H1 (cell line): ENCODE data around the gene CCNC. TPM values are rescaled to one million over a fixed set of nuclear protein-coding genes. Genes with fewer than 3 reads are reported as not detected.
A peak's percentile ranks its signal among the peaks of the same experiment; 100 is the strongest.

Experiments used
- CTCF ChIA-PET: fragments of 300-600 bp; sonication (Branson Sonifier 250); formaldehyde crosslinking; loops from one replicate; lab custom pipeline; 2021; ENCODE audit not compliant: partially characterized antibody; lab: Charles Lee
- POLR2A ChIA-PET: fragments of 300-600 bp; sonication (Branson Sonifier 250); formaldehyde crosslinking; loops from one replicate; lab custom pipeline; 2021; ENCODE audit warnings: inconsistent platforms; ENCODE audit not compliant: partially characterized antibody; lab: Charles Lee
- DNase-seq, 2 experiments: peaks; one replicate each; pipeline versions ENCODE4 v3.0.0 to v3.0.0-alpha.2; 2010 to 2022; ENCODE audit warnings: low spot score in 2 of 2, low read depth in 1 of 2, mixed read lengths in 1 of 2
- FAIRE-seq: peaks from 2 replicates; lab custom pipeline; 2011; peaks lifted over from hg19 to GRCh38; lab: Jason Lieb, UNC
- H2AFZ ChIP-seq: 2 replicates; pipeline ENCODE4 v1.8.1; 2012; ENCODE audit warnings: low read length, inconsistent platforms
- H2AK5ac ChIP-seq: 2 replicates; pipeline ENCODE4 v1.6.1; 2013; ENCODE audit warnings: low read depth, low read length
- H2BK120ac ChIP-seq: replicated peaks from 2 replicates; pipeline ENCODE3; 2013; ENCODE audit warnings: low read depth, low read length, inconsistent platforms
- H2BK12ac ChIP-seq: 2 replicates; pipeline ENCODE4 v1.6.1; 2013; ENCODE audit warnings: low read depth, low read length
- H2BK15ac ChIP-seq: 2 replicates; pipeline ENCODE4 v1.6.1; 2013; ENCODE audit warnings: low read length
- H2BK20ac ChIP-seq: 2 replicates; pipeline ENCODE4 v1.6.1; 2013; ENCODE audit warnings: low read length
- H2BK5ac ChIP-seq: 2 replicates; pipeline ENCODE4 v1.6.1; 2013; ENCODE audit warnings: low read depth, low read length
- H3K14ac ChIP-seq: 2 replicates; pipeline ENCODE4 v1.6.1; 2013; ENCODE audit warnings: inconsistent platforms; ENCODE audit not compliant: insufficient read length
- H3K18ac ChIP-seq: 2 replicates; pipeline ENCODE4 v1.6.1; 2013; ENCODE audit warnings: low read length; ENCODE audit errors: extremely low read depth
- H3K23ac ChIP-seq: 2 replicates; pipeline ENCODE4 v1.6.1; 2013; ENCODE audit warnings: inconsistent platforms; ENCODE audit not compliant: insufficient read length
- H3K23me2 ChIP-seq: 2 replicates; pipeline ENCODE4 v1.6.1; 2013; ENCODE audit warnings: low read depth, low read length
- H3K27ac ChIP-seq: 2 replicates; pipeline ENCODE4 v1.6.1; 2011; ENCODE audit warnings: low read depth, low read length, inconsistent platforms
- H3K27me3 ChIP-seq, 4 experiments: replicated peaks in 1 of 4; 1 replicate in 1 of 4; 2 replicates in 3 of 4; pipeline versions ENCODE4 v1.6.1 to v1.8.1; 2011 to 2013; ENCODE audit warnings: low read length in 3 of 4, mild to moderate bottlenecking in 3 of 4, inconsistent platforms in 2 of 4, mixed read lengths in 2 of 4, moderate library complexity in 1 of 4; ENCODE audit not compliant: control insufficient read depth in 3 of 4, insufficient read depth in 3 of 4; ENCODE audit errors: extremely low read depth in 1 of 4
- H3K36me3 ChIP-seq, 4 experiments: 2 replicates each; pipeline versions ENCODE4 v1.6.1 to v1.8.1; 2011 to 2013; ENCODE audit warnings: mild to moderate bottlenecking in 4 of 4, low read length in 3 of 4, moderate library complexity in 2 of 4, control low read depth in 1 of 4, inconsistent platforms in 1 of 4; ENCODE audit not compliant: insufficient read depth in 4 of 4, control insufficient read depth in 2 of 4
- H3K4ac ChIP-seq: replicated peaks from 2 replicates; pipeline ENCODE3; 2013; ENCODE audit warnings: low read length, low read depth, mixed read lengths, inconsistent platforms; ENCODE audit not compliant: insufficient read length
- H3K4me1 ChIP-seq, 4 experiments: replicated peaks in 1 of 4; 1 replicate in 1 of 4; 2 replicates in 3 of 4; pipeline versions ENCODE4 v1.6.1 to v1.8.1; 2011 to 2013; ENCODE audit warnings: low read length in 3 of 4, inconsistent platforms in 2 of 4, mixed read lengths in 1 of 4; ENCODE audit not compliant: insufficient read depth in 4 of 4, control insufficient read depth in 3 of 4
- H3K4me2 ChIP-seq, 2 experiments: 2 replicates each; pipeline versions ENCODE4 v1.6.1 to v1.8.1; 2011 to 2013; ENCODE audit warnings: low read depth in 2 of 2, low read length in 2 of 2, control low read depth in 1 of 2, inconsistent platforms in 1 of 2, mild to moderate bottlenecking in 1 of 2; ENCODE audit not compliant: insufficient read depth in 1 of 2
- H3K4me3 ChIP-seq, 4 experiments: fragments of 200-600, 300-600 bp in 1 of 4; sonication (generic), shearing (Covaris generic), sonication (Bioruptor Twin) in 1 of 4; 2 replicates each; pipeline versions ENCODE4 v1.5.1 to v1.8.1; 2011 to 2016; ENCODE audit warnings: low read length in 4 of 4, low read depth in 3 of 4, control low read depth in 2 of 4, inconsistent platforms in 2 of 4, mild to moderate bottlenecking in 2 of 4, mixed read lengths in 1 of 4, moderate library complexity in 1 of 4; ENCODE audit not compliant: insufficient read depth in 2 of 4; ENCODE audit errors: extremely low read depth in 1 of 4
- H3K56ac ChIP-seq: replicated peaks from 2 replicates; pipeline ENCODE3; 2013; ENCODE audit warnings: low read depth, mild to moderate bottlenecking, mixed read lengths, low read length, inconsistent platforms; ENCODE audit not compliant: insufficient read length
- H3K79me1 ChIP-seq: 2 replicates; pipeline ENCODE4 v1.6.1; 2013; ENCODE audit warnings: low read depth, low read length, control low read depth
- H3K79me2 ChIP-seq, 2 experiments: 2 replicates each; pipeline versions ENCODE4 v1.6.1 to v1.8.1; 2012 to 2013; ENCODE audit warnings: low read length in 2 of 2, mild to moderate bottlenecking in 2 of 2, inconsistent platforms in 1 of 2; ENCODE audit not compliant: insufficient read depth in 2 of 2, control insufficient read depth in 1 of 2
- H3K9ac ChIP-seq, 4 experiments: replicated peaks in 1 of 4; 1 replicate in 1 of 4; 2 replicates in 3 of 4; pipeline versions ENCODE4 v1.6.1 to v1.8.1; 2011 to 2013; ENCODE audit warnings: low read depth in 3 of 4, low read length in 3 of 4, control low read depth in 2 of 4, mild to moderate bottlenecking in 2 of 4, moderate library complexity in 2 of 4, inconsistent platforms in 1 of 4; ENCODE audit errors: extremely low read depth in 1 of 4
- H3K9me3 ChIP-seq, 2 experiments: 2 replicates each; pipeline versions ENCODE4 v1.6.1 to v1.8.1; 2012 to 2013; ENCODE audit warnings: mild to moderate bottlenecking in 2 of 2, moderate library complexity in 2 of 2, control low read depth in 1 of 2, inconsistent platforms in 1 of 2, low read depth in 1 of 2, low read length in 1 of 2, mixed read lengths in 1 of 2; ENCODE audit not compliant: insufficient read depth in 2 of 2
- H4K20me1 ChIP-seq, 2 experiments: replicated peaks in 1 of 2; 2 replicates each; pipeline versions ENCODE3 to v1.8.1; 2011 to 2013; ENCODE audit warnings: inconsistent platforms in 2 of 2, low read length in 2 of 2, mild to moderate bottlenecking in 1 of 2; ENCODE audit not compliant: insufficient read depth in 2 of 2, control insufficient read depth in 1 of 2
- H4K5ac ChIP-seq: 2 replicates; pipeline ENCODE4 v1.6.1; 2013; ENCODE audit warnings: low read length, low read depth, mixed read lengths, inconsistent platforms; ENCODE audit not compliant: insufficient read length
- H4K8ac ChIP-seq: 2 replicates; pipeline ENCODE4 v1.8.0; 2013; ENCODE audit warnings: mild to moderate bottlenecking, moderate library complexity, low read length, inconsistent platforms; ENCODE audit not compliant: insufficient read depth; ENCODE audit errors: extremely low read depth
- H4K91ac ChIP-seq: replicated peaks from 2 replicates; pipeline ENCODE3; 2013; ENCODE audit warnings: low read length, mixed read lengths, inconsistent platforms; ENCODE audit not compliant: insufficient read length
- CHD1 ChIP-seq: IDR thresholded peaks from 2 replicates; pipeline ENCODE4 v1.6.1; 2012; ENCODE audit warnings: low read depth, low read length, improper control_type of control experiment
- E2F6 ChIP-seq: IDR thresholded peaks from 2 replicates; pipeline ENCODE4 v1.6.1; 2012; ENCODE audit warnings: inconsistent platforms
- JUND ChIP-seq: IDR thresholded peaks from 2 replicates; pipeline ENCODE4 v1.6.1; 2011; ENCODE audit warnings: mild to moderate bottlenecking, improper control_type of control experiment, low read length
- KDM1A ChIP-seq: fragments of 200-600, 300-600 bp; sonication (generic); IDR thresholded peaks from 2 replicates; pipeline ENCODE4 v1.7.1; 2016; ENCODE audit warnings: mild to moderate bottlenecking, low read length, borderline replicate concordance
- KDM5A ChIP-seq: fragments of 200-600 bp; IDR thresholded peaks from 2 replicates; pipeline ENCODE4 v1.7.1; 2012; ENCODE audit warnings: mild to moderate bottlenecking, low read length, inconsistent platforms, mixed read lengths
- NANOG ChIP-seq: IDR thresholded peaks from 2 replicates; pipeline ENCODE4 v1.6.1; 2011; ENCODE audit warnings: low read length, low read depth, mild to moderate bottlenecking, inconsistent platforms; ENCODE audit not compliant: insufficient read depth, poor library complexity, severe bottlenecking
- POLR2AphosphoS5 ChIP-seq: IDR thresholded peaks from 2 replicates; pipeline ENCODE4 v1.6.1; 2011; ENCODE audit warnings: low read depth, low read length
- RFX5 ChIP-seq: IDR thresholded peaks from 2 replicates; pipeline ENCODE4 v1.6.1; 2011; ENCODE audit warnings: low read depth, low read length, improper control_type of control experiment, borderline replicate concordance
- SP1 ChIP-seq: IDR thresholded peaks from 2 replicates; pipeline ENCODE4 v1.6.1; 2011; ENCODE audit warnings: low read depth, low read length
- TCF12 ChIP-seq: IDR thresholded peaks from 2 replicates; pipeline ENCODE4 v1.6.1; 2011; ENCODE audit warnings: low read depth, mild to moderate bottlenecking, low read length
- ZNF274 ChIP-seq: IDR thresholded peaks from 2 replicates; pipeline ENCODE4 v1.7.0; 2012; ENCODE audit warnings: low read length, borderline replicate concordance; ENCODE audit errors: extremely low read depth
- WGBS, 2 experiments: shearing (Covaris generic) in 1 of 2; methylation state at CpG; one replicate each; pipeline versions ENCODE4 v1.1.6 to v1.1.7; 2013 to 2015; ENCODE audit warnings: low lambda C conversion rate in 2 of 2, mixed read lengths in 2 of 2, inconsistent platforms in 1 of 2, low coverage in 1 of 2, missing lambda C conversion rate in 1 of 2; ENCODE audit not compliant: insufficient replicate concordance in 2 of 2, insufficient coverage in 1 of 2, insufficient read length in 1 of 2; ENCODE audit errors: extremely low coverage in 1 of 2, missing lambda C conversion rate in 1 of 2; 5-methylcytosine and 5-hydroxymethylcytosine counted together
- polyA plus RNA-seq, 7 experiments: library from polyadenylated mRNA; depleted of rRNA in 3 of 7; stranded (reverse) in 5 of 7; unstranded in 2 of 7; fragments of >200 nt in 5 of 7; fragments of 200-250 nt in 2 of 7; gene quantifications; 1 replicate in 5 of 7; 2 replicates in 1 of 7; 4 replicates in 1 of 7; pipeline versions ENCODE4 v1.2.1 to v1.2.3, GENCODE V29; 2011 to 2013; ENCODE audit warnings: missing spikeins in 2 of 7, mixed read lengths in 2 of 7
- total RNA-seq: library from RNA; stranded (reverse); fragmentation: NEBNext Ultra II Directional; extraction: Animal tissue kit (Norgen Biotek cat#: 25700); gene quantifications from 2 replicates; pipeline ENCODE4 v1.2.1, GENCODE V29; 2021

Gene CCNC
- total and polyA plus RNA-seq, 2 of the 8 experiments (the other 6 are each of a cell fraction or from before 2014, with no cell fraction given) = 45.4 to 107 TPM

- Histone ChIP-seq H2BK15ac (0 out of 2 replicates have a peak overlapping the region, but pooled peaks have one; percentile 33), H3K4ac (peak overlapping the region; percentile 94), H3K27me3 (no peaks in the 10 kb centered on the region), H3K4me1 (peaks cover 0 to 4% (median 2%) of the 10 kb centered on the region in 4 experiments; a peak in 1 of 7 replicates), H2BK120ac (peak overlapping the region; percentile 12), H3K18ac (peak overlapping the region; percentile 99), H4K8ac (peak overlapping the region; percentile 96), H4K91ac (peak overlapping the region; percentile 97), H3K79me1 (no peaks in the 10 kb centered on the region), H3K79me2 (peaks cover 0 to 26% of the 10 kb centered on the region in 2 experiments; a peak in 1 of 4 replicates), H3K23me2 (no peaks in the 10 kb centered on the region; the same call in 1 of the 2 replicates), H3K27ac (peak overlapping the region; percentile 95), H2AK5ac (no peak overlapping the region; the same call in 1 of the 2 replicates), H4K20me1 (no peaks in the 10 kb centered on the region), H3K9me3 (no peaks in the 10 kb centered on the region), H3K36me3 (peaks cover 0 to 8% (median 0%) of the 10 kb centered on the region in 4 experiments; a peak in 1 of 8 replicates), H3K9ac (peak overlapping the region; percentile 91 to 96 (median 95)), H3K23ac (no peak overlapping the region), H2BK20ac (no peak overlapping the region), H3K4me2 (peak overlapping the region; percentile 50 to 78), H2AFZ (peak overlapping the region; percentile 47), H3K56ac (peak overlapping the region; percentile 75), H2BK12ac (peak overlapping the region; percentile 35; the same call in 1 of the 2 replicates), H4K5ac (peak overlapping the region; percentile 96), H2BK5ac (peak overlapping the region; percentile 96), H3K14ac (no peak overlapping the region), H3K4me3 (peak overlapping the region; percentile 73 to 99 (median 94))
- CTCF ChIA-PET = interaction anchor here (0.8 to 3.6 kb wide), 15 partner anchors 8 to 225 kb away, joined by 3 to 30 read pairs (median 4); partner anchors contain the start of gene CCNC
- DNase-seq (peak in 1 of 2 experiments; percentile 88), FAIRE-seq (no peak)
- POLR2A ChIA-PET = interaction anchor here (0.6 to 4.2 kb wide), 20 partner anchors 7 to 133 kb away, joined by 3 to 60 read pairs (median 6); partner anchors contain the start of gene CCNC
- 2% methylated on average over 47 of the region's 47 CpGs; no CpG with 5 or more reads in 1 of the 2 experiments for WGBS, 2 experiments
- TF ChIP-seq SP1 (no peak), RFX5 (no peak), TCF12 (no peak), KDM1A (no peak), JUND (0 out of 2 replicates have a peak, but pooled peaks have one; percentile 17), POLR2AphosphoS5 (peak; percentile 99), ZNF274 (no peak), CHD1 (no peak; the same call in 1 of the 2 replicates), KDM5A (0 out of 2 replicates have a peak, but pooled peaks have one; percentile 30), NANOG (no peak), E2F6 (no peak)
Measured at GRCh38 chr6:99520855-99521632, 47.4 kb downstream of the CCNC start.
